OCI-LY3 (cell line): ENCODE measurements around the gene CADPS.

ENCODE experiments used
- EZH2phosphoT487 ChIP-seq: fragments of 200-600 bp; shearing (Covaris generic); IDR thresholded peaks from 2 replicates; pipeline ENCODE4 v1.6.1; 2018; ENCODE audit warnings: antibody characterized with exemption, mixed run types, low read depth
- TF ChIP-seq, protein P1 (sequence below): fragments of 200-600, 300-600 bp; sonication (generic); IDR thresholded peaks from 2 replicates; pipeline ENCODE4 v1.5.1; 2014; ENCODE audit warnings: antibody characterized with exemption, low read length, low read depth

DNA sequence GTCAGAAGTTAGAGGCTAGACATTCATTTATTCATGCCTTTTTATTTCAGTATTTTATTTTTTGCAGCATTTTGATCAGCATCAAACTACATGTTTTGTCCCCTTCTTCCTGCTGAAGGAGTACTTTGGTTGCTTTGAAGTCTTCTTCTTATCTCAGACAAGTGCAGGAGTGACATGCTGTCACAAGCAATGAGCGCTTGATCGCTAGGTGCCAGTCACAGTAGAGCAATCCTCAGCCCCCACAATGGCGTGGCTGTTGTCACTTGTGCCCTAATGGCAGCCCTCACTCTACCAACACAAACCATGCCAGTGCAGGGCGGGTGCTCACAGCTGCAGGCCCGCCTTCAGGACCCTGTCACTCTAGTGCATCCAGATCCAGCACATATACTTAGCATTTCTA is 317.2 kb downstream of the CADPS start:
- TF ChIP-seq, protein P1, sequence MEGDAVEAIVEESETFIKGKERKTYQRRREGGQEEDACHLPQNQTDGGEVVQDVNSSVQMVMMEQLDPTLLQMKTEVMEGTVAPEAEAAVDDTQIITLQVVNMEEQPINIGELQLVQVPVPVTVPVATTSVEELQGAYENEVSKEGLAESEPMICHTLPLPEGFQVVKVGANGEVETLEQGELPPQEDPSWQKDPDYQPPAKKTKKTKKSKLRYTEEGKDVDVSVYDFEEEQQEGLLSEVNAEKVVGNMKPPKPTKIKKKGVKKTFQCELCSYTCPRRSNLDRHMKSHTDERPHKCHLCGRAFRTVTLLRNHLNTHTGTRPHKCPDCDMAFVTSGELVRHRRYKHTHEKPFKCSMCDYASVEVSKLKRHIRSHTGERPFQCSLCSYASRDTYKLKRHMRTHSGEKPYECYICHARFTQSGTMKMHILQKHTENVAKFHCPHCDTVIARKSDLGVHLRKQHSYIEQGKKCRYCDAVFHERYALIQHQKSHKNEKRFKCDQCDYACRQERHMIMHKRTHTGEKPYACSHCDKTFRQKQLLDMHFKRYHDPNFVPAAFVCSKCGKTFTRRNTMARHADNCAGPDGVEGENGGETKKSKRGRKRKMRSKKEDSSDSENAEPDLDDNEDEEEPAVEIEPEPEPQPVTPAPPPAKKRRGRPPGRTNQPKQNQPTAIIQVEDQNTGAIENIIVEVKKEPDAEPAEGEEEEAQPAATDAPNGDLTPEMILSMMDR: no peak
- TF ChIP-seq EZH2phosphoT487: no peak
